ENCODE results near the gene ELF1. TPM values are rescaled to one million over a fixed set of nuclear protein-coding genes. Genes with fewer than 3 reads are reported as not detected.

Gene ELF1
- total and polyA plus RNA-seq, 8 donors: 9.4 to 61.6 (median 36.7) TPM

DNA sequence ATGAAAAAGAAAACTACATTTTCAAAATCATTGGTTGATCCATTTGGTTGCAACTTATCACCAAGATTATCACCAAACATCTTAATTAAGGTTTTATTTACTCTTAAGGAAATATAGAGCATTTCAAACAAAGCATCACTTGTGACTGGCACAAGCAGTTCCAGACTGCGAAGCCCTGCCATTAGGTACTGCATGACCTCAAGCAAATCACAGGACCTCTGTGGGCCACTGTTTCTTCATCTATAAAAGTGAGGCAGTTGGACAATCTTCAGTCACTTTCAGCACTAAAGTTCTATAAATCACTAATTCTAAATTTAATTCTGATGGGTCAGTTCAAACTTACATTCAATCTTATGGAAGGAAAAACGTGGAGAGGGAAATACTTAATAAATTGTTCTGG is 2.0 kb downstream of the ELF1 start:
- intact Hi-C loops (cut with DNase I): no loop called here
- FAIRE-seq (no peak), DNase-seq (peak in 1 of 6 donors; percentile 36), ATAC-seq (peak in 3 of 4 donors; percentile 20 to 42 (median 39))
- no peaks in the 10 kb centered on the region for H3K27me3 ChIP-seq
- H3K4me1 ChIP-seq: peaks cover 6 to 53% (median 33%) of the 10 kb centered on the region in 3 donors
- H3K4me3 ChIP-seq: peak overlapping the region in 3 of 4 donors; percentile 2 to 41 (median 12)
- TF ChIP-seq, protein P1, sequence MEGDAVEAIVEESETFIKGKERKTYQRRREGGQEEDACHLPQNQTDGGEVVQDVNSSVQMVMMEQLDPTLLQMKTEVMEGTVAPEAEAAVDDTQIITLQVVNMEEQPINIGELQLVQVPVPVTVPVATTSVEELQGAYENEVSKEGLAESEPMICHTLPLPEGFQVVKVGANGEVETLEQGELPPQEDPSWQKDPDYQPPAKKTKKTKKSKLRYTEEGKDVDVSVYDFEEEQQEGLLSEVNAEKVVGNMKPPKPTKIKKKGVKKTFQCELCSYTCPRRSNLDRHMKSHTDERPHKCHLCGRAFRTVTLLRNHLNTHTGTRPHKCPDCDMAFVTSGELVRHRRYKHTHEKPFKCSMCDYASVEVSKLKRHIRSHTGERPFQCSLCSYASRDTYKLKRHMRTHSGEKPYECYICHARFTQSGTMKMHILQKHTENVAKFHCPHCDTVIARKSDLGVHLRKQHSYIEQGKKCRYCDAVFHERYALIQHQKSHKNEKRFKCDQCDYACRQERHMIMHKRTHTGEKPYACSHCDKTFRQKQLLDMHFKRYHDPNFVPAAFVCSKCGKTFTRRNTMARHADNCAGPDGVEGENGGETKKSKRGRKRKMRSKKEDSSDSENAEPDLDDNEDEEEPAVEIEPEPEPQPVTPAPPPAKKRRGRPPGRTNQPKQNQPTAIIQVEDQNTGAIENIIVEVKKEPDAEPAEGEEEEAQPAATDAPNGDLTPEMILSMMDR (IDR thresholded peaks at IDR 0.05): no peak
- no peaks in the 10 kb centered on the region for H3K36me3 ChIP-seq
- H3K9me3 ChIP-seq: no peaks in the 10 kb centered on the region
- 12 to 20% methylated on average over 2 of the region's 2 CpGs for WGBS, 2 donors
- peak overlapping the region in 2 of 4 donors; percentile 95 to 96 for H3K27ac ChIP-seq

DNA sequence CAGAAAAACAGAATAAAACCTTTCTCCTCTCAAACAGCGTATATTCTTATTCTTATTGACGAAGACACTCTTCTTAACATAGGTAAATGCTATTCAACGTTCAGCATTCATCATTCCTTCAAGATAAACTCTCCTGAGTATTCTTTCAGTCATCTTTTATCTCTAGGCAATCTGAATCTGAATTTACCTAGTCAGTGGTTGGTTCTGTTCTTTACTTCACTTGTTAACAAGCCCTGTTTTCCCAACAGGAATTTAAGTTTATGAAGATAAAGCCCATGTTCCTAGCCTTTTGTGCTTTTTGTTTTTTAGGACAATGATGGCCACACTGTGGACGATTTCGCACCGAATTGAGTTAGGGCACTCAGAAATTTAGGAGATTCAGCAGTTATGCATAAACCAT is 3.2 kb downstream of the ELF1 start:
- DNase-seq: no peak

DNA sequence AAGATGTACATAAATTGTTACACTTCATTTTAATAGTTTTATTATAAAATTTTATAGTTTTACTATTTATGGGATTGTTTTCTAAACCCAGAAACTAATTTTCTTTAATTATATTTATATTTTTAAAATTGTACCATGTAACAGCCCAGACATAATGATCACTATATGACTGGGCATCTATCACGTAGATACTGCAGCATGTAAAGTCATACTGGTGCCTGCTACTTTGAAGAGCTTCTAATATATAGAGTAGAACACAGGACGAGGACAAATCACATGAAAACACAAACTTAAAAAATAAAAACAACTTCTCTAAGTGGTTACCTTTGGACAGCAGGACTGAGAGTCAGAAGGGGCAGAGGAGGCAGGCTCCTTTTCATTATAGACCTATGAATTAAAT is 5.3 kb downstream of the ELF1 start:
- peaks cover 5 to 65% (median 29%) of the 10 kb centered on the region in 3 donors for H3K4me1 ChIP-seq
- TF ChIP-seq, protein P1 (IDR thresholded peaks at IDR 0.05): no peak
- FAIRE-seq (peak; percentile 51), DNase-seq (no peak), ATAC-seq (no peak)
- no peak overlapping the region for H3K4me3 ChIP-seq
- no peaks in the 10 kb centered on the region for H3K36me3 ChIP-seq
- H3K27ac ChIP-seq: no peak overlapping the region
- no peaks in the 10 kb centered on the region for H3K27me3 ChIP-seq
- H3K9me3 ChIP-seq: no peaks in the 10 kb centered on the region
- WGBS, 2 donors: 76 to 87% methylated on average over 2 of the region's 2 CpGs
- intact Hi-C loops (cut with DNase I): no loop called here

More for the DNA sequence above, 3.2 kb downstream of the ELF1 start:
- Histone ChIP-seq H3K36me3 (no peaks in the 10 kb centered on the region), H3K27ac (peak overlapping the region in 2 of 4 donors; percentile 39 to 95), H3K4me3 (no peak overlapping the region), H3K9me3 (no peaks in the 10 kb centered on the region), H3K4me1 (peaks cover 6 to 59% (median 34%) of the 10 kb centered on the region in 3 donors), H3K27me3 (no peaks in the 10 kb centered on the region)
- ATAC-seq: no peak
- no peak for FAIRE-seq
- intact Hi-C loops (cut with DNase I): no loop called here
- WGBS, 2 donors: 78 to 79% methylated on average over 6 of the region's 6 CpGs
- TF ChIP-seq, protein P1 (IDR thresholded peaks at IDR 0.05): no peak

DNA sequence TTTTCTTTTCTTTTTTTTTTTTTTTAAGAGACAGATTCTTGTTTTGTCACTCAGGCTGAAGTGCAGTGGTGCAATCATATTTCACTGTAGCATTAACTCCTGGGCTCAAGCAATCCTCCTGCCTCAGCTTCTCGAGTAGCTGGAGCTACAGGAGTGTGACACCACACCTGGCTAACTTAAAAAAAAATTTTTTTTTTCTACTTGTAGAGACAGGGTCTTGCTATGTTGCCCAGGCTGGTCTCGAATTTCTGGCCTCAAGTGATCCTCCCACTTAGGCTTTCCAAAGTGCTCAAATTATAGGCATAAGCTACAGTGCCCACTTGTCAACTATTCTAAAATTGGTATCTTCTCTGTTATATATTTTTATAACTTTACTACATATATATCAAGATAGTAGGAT is 6.6 kb downstream of the ELF1 start:
- TF ChIP-seq, protein P1 (IDR thresholded peaks at IDR 0.05): no peak
- Histone ChIP-seq H3K9me3 (no peaks in the 10 kb centered on the region), H3K4me1 (peaks cover 12 to 78% (median 40%) of the 10 kb centered on the region in 3 donors), H3K4me3 (no peak overlapping the region), H3K36me3 (no peaks in the 10 kb centered on the region), H3K27me3 (no peaks in the 10 kb centered on the region), H3K27ac (no peak overlapping the region)
- intact Hi-C loops (cut with DNase I): no loop called here
- DNase-seq: no peak
- ATAC-seq: no peak
- no peak for FAIRE-seq
- 81 to 88% methylated on average over 2 of the region's 2 CpGs for WGBS, 2 donors

DNA sequence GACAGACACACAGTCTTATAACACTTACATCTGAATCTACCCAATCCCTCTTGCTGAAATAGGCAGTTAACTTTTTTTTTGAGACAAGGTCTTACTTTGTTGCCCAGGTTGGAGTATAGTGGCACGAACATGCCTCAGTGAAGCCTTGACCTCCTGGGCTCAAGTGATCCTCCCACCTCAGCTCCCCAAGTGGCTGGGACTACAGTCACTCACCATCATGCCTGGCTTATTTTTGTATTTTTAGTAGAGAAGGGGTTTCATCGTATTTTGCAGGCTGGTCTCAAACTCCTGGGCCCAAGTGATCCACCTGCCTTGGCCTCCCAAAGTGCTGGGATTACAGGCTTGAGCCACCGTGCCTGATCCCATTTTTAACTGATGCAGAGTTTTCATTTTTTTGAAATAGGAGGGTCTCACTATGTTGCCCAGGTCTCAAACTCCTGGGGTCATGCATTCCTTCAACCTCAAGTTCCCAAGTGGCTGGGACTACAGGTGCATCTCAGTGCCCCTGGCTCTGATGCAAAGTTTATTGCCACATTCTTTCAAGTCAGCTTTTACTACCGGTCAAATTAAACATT is 7.6 kb downstream of the ELF1 start:
- no peak for FAIRE-seq
- Histone ChIP-seq H3K27me3 (no peaks in the 10 kb centered on the region), H3K36me3 (no peaks in the 10 kb centered on the region), H3K9me3 (no peaks in the 10 kb centered on the region), H3K4me1 (peaks cover 23 to 81% (median 51%) of the 10 kb centered on the region in 3 donors), H3K4me3 (no peak overlapping the region), H3K27ac (peak overlapping the region in 1 of 4 donors; percentile 14)
- DNase-seq: no peak
- TF ChIP-seq, protein P1 (IDR thresholded peaks at IDR 0.05): no peak
- WGBS, 2 donors: 52 to 55% methylated on average over 4 of the region's 4 CpGs
- intact Hi-C loops (cut with DNase I): no loop called here
- peak in 1 of 4 donors; percentile 7 for ATAC-seq
